NT2/D1 (cell line): Measurements from ENCODE around the gene DNAJB1.

Experiments
- DNase-seq: peaks from one replicate; pipeline ENCODE4 v3.0.0-alpha.2; 2011; ENCODE audit warnings: low read depth, low spot score
- H3K27me3 ChIP-seq: 2 replicates; pipeline ENCODE4 v1.6.0; 2011; ENCODE audit warnings: mild to moderate bottlenecking; ENCODE audit not compliant: insufficient read length, insufficient read depth
- H3K36me3 ChIP-seq: 2 replicates; pipeline ENCODE4 v1.6.1; 2011; ENCODE audit warnings: mild to moderate bottlenecking, low read length, mixed read lengths; ENCODE audit not compliant: insufficient read depth, insufficient read length
- H3K4me1 ChIP-seq: 2 replicates; pipeline ENCODE4 v1.5.1; 2011; ENCODE audit not compliant: insufficient read depth, insufficient read length
- H3K4me3 ChIP-seq: 2 replicates; pipeline ENCODE4 v1.5.1; 2011; ENCODE audit warnings: low read depth; ENCODE audit not compliant: insufficient read length
- H3K9ac ChIP-seq: 2 replicates; pipeline ENCODE4 v1.6.0; 2011; ENCODE audit warnings: low read depth; ENCODE audit not compliant: insufficient read length
- H3K9me3 ChIP-seq: 2 replicates; pipeline ENCODE4 v1.5.1; 2011; ENCODE audit warnings: mild to moderate bottlenecking, low read length; ENCODE audit not compliant: insufficient read depth
- SUZ12 ChIP-seq: IDR thresholded peaks from 2 replicates; pipeline ENCODE4 v1.6.1; 2011; ENCODE audit not compliant: insufficient read length, insufficient read depth; ENCODE audit errors: extremely low read depth
- YY1 ChIP-seq: IDR thresholded peaks from 2 replicates; pipeline ENCODE4 v1.6.1; 2011; ENCODE audit not compliant: insufficient read length, insufficient read depth
- ZNF274 ChIP-seq: IDR thresholded peaks from 2 replicates; pipeline ENCODE4 v1.6.1; 2011; ENCODE audit warnings: mild to moderate bottlenecking, low read depth, low read length

DNAJB1 gene

GRCh38 chr19:14476673-14477401 is 41.4 kb downstream of the DNAJB1 start:
- H3K9ac ChIP-seq: no peak overlapping the region
- DNase-seq: no peak
- no peak for TF ChIP-seq ZNF274
- H3K9me3 ChIP-seq: no peaks in the 10 kb centered on the region
- no peak overlapping the region for H3K4me3 ChIP-seq
- peaks cover 41% of the 10 kb centered on the region for H3K36me3 ChIP-seq
- peaks cover 48% of the 10 kb centered on the region for H3K4me1 ChIP-seq
- H3K27me3 ChIP-seq: no peaks in the 10 kb centered on the region

GRCh38 chr19:14476327-14476672 is 41.9 kb downstream of the DNAJB1 start:
- DNase-seq: no peak
- no peaks in the 10 kb centered on the region for H3K9me3 ChIP-seq
- peaks cover 39% of the 10 kb centered on the region for H3K36me3 ChIP-seq
- no peak overlapping the region for H3K9ac ChIP-seq
- no peaks in the 10 kb centered on the region for H3K27me3 ChIP-seq
- no peak overlapping the region for H3K4me3 ChIP-seq
- no peak for TF ChIP-seq ZNF274
- TF ChIP-seq SUZ12: no peak
- no peak for TF ChIP-seq YY1
- H3K4me1 ChIP-seq: peaks cover 47% of the 10 kb centered on the region

GRCh38 chr19:14475251-14476073 is 42.7 kb downstream of the DNAJB1 start, which contains the start of gene PTGER1:
Gene PTGER1, minus strand, starts transcription at chr19:14475354. Its CDS starts 1,034 bp downstream, at chr19:14474320.
- Histone ChIP-seq H3K4me3 (no peak within 1 kb of the TSS), H3K9ac (peak within 1 kb of the TSS; percentile 39)

GRCh38 chr19:14474827-14475226 is 43.4 kb downstream of the DNAJB1 start:
- no peak for DNase-seq
- no peak overlapping the region for H3K4me3 ChIP-seq
- H3K9me3 ChIP-seq: no peaks in the 10 kb centered on the region
- no peaks in the 10 kb centered on the region for H3K27me3 ChIP-seq
- peaks cover 43% of the 10 kb centered on the region for H3K36me3 ChIP-seq
- TF ChIP-seq SUZ12: no peak
- no peak for TF ChIP-seq YY1
- TF ChIP-seq ZNF274: no peak
- H3K4me1 ChIP-seq: peaks cover 36% of the 10 kb centered on the region
- peak overlapping the region; percentile 39 for H3K9ac ChIP-seq

More at GRCh38 chr19:14475251-14476073, 42.7 kb downstream of the DNAJB1 start, which contains the start of gene PTGER1:
- Histone ChIP-seq H3K9me3 (no peaks in the 10 kb centered on the region), H3K36me3 (peaks cover 42% of the 10 kb centered on the region), H3K27me3 (no peaks in the 10 kb centered on the region), H3K4me1 (peaks cover 43% of the 10 kb centered on the region)
- no peak for DNase-seq
- TF ChIP-seq SUZ12 (no peak), YY1 (no peak), ZNF274 (no peak)

- H3K9me3 ChIP-seq: no peaks in the 10 kb centered on the region
- H3K36me3 ChIP-seq: peaks cover 44% of the 10 kb centered on the region
- H3K27me3 ChIP-seq: no peaks in the 10 kb centered on the region
- H3K9ac ChIP-seq: peak overlapping the region; percentile 39
- TF ChIP-seq YY1 (no peak), ZNF274 (no peak), SUZ12 (no peak)
- peaks cover 33% of the 10 kb centered on the region for H3K4me1 ChIP-seq
- H3K4me3 ChIP-seq: no peak overlapping the region
- DNase-seq: no peak
Measured at GRCh38 chr19:14473978-14474578, 44.1 kb downstream of the DNAJB1 start.

- no peak for DNase-seq
- H3K36me3 ChIP-seq: peaks cover 43% of the 10 kb centered on the region
- no peak for TF ChIP-seq YY1
- no peak for TF ChIP-seq ZNF274
- H3K27me3 ChIP-seq: no peaks in the 10 kb centered on the region
- H3K9me3 ChIP-seq: no peaks in the 10 kb centered on the region
- peaks cover 31% of the 10 kb centered on the region for H3K4me1 ChIP-seq
- H3K9ac ChIP-seq: peak overlapping the region; percentile 10
- no peak overlapping the region for H3K4me3 ChIP-seq
Measured at GRCh38 chr19:14473073-14473977, 44.9 kb downstream of the DNAJB1 start.
